T-helper 2 cell treated with Interferon-gamma antibody and Interleukin-4, amounts not matched to agents 5 μg/mL and 100 μg/mL, for 36 hours (primary cell): ENCODE data around the gene AP1M1.
A peak's percentile ranks its signal among the peaks of the same experiment; 100 is the strongest.

Experiments
- DNase-seq: peaks from one replicate; pipeline ENCODE4 v3.0.0; 2021; ENCODE audit warnings: low spot score
- H3K27ac Mint-ChIP-seq: one replicate; pipeline ENCODE4 v1.8.0; 2021; ENCODE audit warnings: mild to moderate bottlenecking, mixed read lengths
- H3K27me3 Mint-ChIP-seq: one replicate; pipeline ENCODE4 v1.8.0; 2021; ENCODE audit warnings: low read depth, mixed read lengths
- H3K36me3 Mint-ChIP-seq: one replicate; pipeline ENCODE4 v1.8.0; 2021; ENCODE audit warnings: low read depth, mixed read lengths
- H3K4me1 Mint-ChIP-seq: one replicate; pipeline ENCODE4 v1.8.0; 2021; ENCODE audit warnings: low read depth, mixed read lengths
- H3K4me3 Mint-ChIP-seq: one replicate; pipeline ENCODE4 v1.8.0; 2022; ENCODE audit warnings: mild to moderate bottlenecking, moderate library complexity, mixed read lengths
- H3K9me3 Mint-ChIP-seq: one replicate; pipeline ENCODE4 v1.8.0; 2021; ENCODE audit warnings: mixed read lengths

The AP1M1 gene

DNA sequence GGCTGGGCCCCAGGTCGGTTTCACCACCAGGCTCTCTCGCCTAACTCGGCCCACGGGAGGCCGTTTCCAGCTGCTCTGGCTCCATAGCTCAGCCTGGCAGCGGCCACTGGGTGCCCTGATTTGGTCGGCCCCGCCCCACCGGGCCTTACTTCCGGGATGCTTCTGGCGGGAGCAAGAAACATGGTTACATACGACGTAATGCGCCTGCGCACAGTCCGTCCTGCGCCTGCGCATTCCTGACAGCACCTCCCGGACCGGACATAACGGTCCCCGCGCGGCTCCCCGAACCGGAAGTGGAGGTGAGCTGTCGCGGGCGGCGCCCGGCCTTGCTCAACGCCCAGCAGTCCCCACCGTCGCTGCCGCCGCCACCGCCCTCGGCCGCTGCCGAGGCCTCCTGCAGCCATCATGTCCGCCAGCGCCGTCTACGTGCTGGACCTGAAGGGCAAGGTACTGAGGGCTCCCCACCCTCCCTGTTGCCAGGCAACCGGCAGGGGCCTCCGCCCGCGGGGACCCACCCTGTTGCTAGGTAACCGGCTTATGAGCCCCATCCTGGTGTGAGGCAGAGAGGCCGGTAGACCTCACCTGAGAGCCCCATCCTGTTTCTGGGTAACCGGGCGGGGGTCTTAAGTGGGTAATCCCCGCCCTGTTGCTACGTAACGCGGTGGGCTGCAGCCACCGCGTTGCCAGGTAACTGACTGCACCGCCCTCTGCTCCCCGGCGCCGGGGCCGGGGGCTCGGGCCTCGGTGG is at the start of gene AP1M1:
Gene AP1M1 (plus strand): TSS at position 290 of the 748 bp plus-strand sequence. CDS start 116 bp downstream, at position 406.
- DNase-seq = peak; percentile 100
- peak within 1 kb of the TSS; percentile 99 for H3K4me3 Mint-ChIP-seq
- H3K27ac Mint-ChIP-seq = peak within 1 kb of the TSS; percentile 95
- no peaks in the 10 kb centered on the region for H3K9me3 Mint-ChIP-seq
- H3K36me3 Mint-ChIP-seq = peaks cover 22% of the 10 kb centered on the region
- H3K27me3 Mint-ChIP-seq = no peaks in the 10 kb centered on the region
- peaks cover 31% of the 10 kb centered on the region for H3K4me1 Mint-ChIP-seq

DNA sequence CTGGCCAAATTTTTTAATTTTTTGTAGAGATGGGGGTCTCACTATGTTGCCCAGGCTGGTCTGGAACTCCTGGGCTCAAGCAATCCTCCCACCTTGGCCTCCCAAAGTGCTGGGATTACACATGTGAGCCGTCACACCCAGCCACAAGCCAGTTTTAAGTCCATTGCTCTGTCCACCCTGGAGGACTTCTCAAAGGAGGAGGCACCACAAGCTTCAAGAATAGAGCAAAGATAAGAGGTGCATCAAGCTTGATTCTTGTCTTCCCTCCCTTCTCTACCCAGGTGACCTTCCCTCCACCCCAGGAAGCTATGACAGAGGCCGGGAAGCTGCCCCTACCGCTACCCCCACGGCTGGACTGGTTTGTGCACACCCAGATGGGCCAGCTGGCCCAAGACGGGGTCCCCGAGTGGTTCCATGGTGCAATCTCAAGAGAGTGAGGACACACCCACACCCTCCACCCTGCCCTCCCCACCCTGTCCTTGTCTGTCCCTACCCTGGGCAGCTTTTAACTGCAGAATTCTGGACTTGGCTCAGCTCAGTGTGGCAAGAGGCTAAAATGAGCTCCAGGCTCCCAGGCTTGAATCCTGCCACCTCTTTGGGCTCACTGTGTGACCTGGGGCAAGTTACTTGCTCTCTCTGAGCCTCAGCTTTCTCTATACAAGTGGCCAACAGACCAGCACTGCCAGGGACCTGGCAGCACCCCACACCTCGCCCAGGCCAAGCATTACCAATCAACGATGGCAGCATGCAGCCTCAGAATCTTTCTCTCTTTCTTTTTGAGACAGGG is 49.1 kb upstream of the AP1M1 start:
- Mint-ChIP-seq H3K4me1 (peaks cover 29% of the 10 kb centered on the region), H3K27me3 (no peaks in the 10 kb centered on the region), H3K36me3 (peaks cover 53% of the 10 kb centered on the region), H3K9me3 (no peaks in the 10 kb centered on the region), H3K27ac (peak overlapping the region; percentile 74), H3K4me3 (peak overlapping the region; percentile 29)
- DNase-seq = no peak

DNA sequence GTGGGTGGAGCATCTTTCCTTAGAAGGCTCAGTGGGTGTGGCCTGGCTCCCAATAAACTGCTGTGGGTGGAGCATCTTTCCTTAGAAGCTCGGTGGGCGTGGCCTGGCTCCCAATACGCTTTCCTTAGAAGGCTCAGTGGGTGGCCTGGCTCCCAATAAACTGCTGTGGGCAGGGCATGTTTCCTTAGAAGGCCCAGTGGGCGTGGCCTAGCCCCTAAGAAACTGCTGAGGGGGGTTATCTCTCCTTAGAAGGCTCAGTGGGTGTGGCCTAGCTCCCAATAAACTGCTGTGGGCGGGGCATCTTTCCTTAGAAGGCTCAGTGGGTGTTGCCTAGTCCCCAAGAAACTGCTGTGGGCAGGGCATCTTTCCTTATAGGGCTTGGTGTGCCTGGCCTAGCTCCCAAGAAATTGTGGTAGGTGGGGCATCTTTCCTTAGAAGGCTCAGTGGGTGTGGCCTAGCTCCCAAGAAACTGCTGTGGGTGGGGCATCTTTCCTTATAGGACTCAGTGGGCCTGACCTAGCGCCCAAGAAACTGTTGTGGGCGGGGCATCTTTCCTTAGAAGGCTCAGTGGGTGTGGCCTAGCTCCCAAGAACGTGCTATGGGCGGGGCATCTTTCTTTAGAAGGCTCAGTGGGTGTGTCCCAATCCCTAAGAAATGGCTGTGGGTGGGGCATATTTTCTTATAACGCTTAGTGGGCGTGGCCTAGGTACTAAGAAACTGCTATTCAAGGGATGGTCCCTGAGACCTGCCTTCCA is 44.0 kb upstream of the AP1M1 start:
- Mint-ChIP-seq H3K4me3 (no peak overlapping the region), H3K4me1 (peaks cover 21% of the 10 kb centered on the region), H3K27me3 (no peaks in the 10 kb centered on the region), H3K9me3 (no peaks in the 10 kb centered on the region), H3K36me3 (peaks cover 75% of the 10 kb centered on the region), H3K27ac (no peak overlapping the region)
- no peak for DNase-seq

DNA sequence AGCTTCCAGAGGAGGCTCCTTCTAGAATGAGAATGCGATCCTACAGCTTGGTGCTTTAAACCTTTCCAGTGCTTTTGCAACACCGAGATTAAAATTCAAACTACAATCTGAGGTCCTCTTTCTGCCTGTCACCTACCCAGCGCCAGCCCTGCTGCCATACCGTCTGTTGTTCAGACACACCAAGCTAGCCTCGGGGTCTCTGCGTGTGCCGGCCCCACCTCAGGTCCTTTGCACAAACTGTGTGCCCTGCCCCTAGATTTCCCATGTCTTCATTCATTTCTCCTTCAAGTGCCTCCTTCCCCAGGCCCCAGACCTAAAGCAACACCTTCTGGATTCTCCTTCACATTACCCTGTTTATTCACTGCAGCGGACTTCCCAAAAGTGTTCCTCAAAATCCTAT is 43.2 kb upstream of the AP1M1 start:
- Mint-ChIP-seq H3K27me3 (no peaks in the 10 kb centered on the region), H3K9me3 (no peaks in the 10 kb centered on the region), H3K36me3 (peaks cover 68% of the 10 kb centered on the region), H3K4me3 (no peak overlapping the region), H3K27ac (no peak overlapping the region), H3K4me1 (peaks cover 13% of the 10 kb centered on the region)
- DNase-seq = no peak

DNA sequence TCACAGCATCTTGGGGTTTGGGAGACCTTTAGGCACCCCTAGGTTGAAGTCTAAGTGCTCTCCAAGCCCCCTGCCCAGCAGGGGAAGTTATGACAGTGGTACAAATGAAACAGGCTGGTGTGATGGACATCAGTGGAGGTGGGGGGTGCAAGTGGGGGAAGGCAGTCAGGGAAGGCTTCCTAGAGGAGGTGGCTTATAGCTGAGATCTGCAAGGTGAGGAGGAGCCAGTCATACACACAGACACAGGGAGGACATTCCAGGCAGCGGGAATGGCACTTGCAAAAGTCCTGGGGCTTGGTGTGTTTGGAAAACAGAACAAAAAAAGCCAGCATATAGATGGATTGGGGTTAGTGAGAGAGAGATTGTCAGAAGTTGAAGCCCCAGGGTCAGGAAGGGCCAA is 42.6 kb upstream of the AP1M1 start:
- Mint-ChIP-seq H3K4me1 (peaks cover 11% of the 10 kb centered on the region), H3K27me3 (no peaks in the 10 kb centered on the region), H3K27ac (no peak overlapping the region), H3K4me3 (no peak overlapping the region), H3K36me3 (peaks cover 63% of the 10 kb centered on the region), H3K9me3 (no peaks in the 10 kb centered on the region)
- no peak for DNase-seq

DNA sequence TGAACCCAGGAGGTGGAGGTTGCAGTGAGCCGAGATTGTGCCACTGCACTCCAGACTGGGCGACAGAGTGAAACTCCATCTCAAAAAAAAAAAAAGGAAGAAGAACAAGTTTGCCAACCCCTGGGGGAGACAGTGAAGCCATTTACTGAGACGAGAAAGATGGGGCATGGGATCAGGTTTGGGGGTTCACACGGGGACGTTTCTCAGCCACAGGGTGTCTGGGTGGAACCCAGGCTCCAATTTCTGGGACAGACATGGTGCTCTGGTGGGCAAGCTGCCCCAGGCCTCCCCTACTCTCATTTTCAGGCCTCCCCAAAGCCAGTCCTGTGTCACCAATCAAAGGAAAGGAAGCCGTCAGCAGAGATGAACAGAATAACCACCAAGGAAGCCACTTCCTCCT is 40.8 kb upstream of the AP1M1 start:
- H3K4me3 Mint-ChIP-seq = no peak overlapping the region
- DNase-seq = no peak
- no peaks in the 10 kb centered on the region for H3K27me3 Mint-ChIP-seq
- no peaks in the 10 kb centered on the region for H3K9me3 Mint-ChIP-seq
- H3K36me3 Mint-ChIP-seq = peaks cover 54% of the 10 kb centered on the region
- H3K4me1 Mint-ChIP-seq = peaks cover 24% of the 10 kb centered on the region
- H3K27ac Mint-ChIP-seq = no peak overlapping the region

DNA sequence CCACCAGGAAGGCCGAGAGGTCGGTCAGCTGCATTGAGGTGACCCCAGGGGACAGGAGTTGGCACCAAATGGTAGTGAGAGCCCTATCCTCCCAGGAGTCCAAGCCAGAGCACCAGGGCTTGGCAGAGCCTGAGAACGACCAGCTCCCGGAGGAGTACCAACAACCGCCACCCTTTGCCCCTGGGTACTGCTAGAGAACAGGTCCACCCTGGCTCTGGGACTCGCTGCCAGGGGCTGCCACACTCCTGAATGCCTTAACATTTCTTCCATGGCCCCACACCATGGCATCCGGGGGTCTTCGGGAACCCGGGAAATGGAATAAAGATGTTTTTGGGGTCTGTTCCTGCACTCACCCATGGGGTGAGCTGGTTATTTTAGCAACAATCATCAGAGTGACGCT is 40.1 kb upstream of the AP1M1 start:
- Mint-ChIP-seq H3K4me1 (peaks cover 25% of the 10 kb centered on the region), H3K27me3 (no peaks in the 10 kb centered on the region), H3K36me3 (peaks cover 51% of the 10 kb centered on the region), H3K27ac (no peak overlapping the region), H3K4me3 (no peak overlapping the region), H3K9me3 (no peaks in the 10 kb centered on the region)
- no peak for DNase-seq

DNA sequence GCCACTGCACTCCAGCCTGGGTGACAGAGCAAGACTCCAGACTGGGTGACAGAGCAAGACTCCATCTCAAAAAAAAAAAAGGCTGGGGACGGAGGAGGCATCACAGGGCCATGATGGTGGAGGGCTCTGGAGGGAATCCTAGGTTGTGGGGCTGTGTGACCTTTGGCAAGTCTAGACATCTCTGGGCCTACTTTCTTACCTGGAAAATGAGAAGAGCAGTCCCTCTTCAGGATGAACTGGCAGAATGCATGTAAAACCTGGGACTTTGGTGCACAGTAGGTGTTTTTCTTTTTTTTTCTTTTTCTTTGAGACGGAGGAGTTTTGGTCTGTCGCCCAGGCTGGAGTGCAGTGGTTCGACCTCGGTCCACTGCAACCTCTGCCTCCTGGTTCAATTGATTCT is 38.1 kb upstream of the AP1M1 start:
- H3K36me3 Mint-ChIP-seq = peaks cover 30% of the 10 kb centered on the region
- no peak overlapping the region for H3K27ac Mint-ChIP-seq
- no peak overlapping the region for H3K4me3 Mint-ChIP-seq
- no peaks in the 10 kb centered on the region for H3K9me3 Mint-ChIP-seq
- H3K4me1 Mint-ChIP-seq = peaks cover 19% of the 10 kb centered on the region
- H3K27me3 Mint-ChIP-seq = no peaks in the 10 kb centered on the region
- DNase-seq = no peak

DNA sequence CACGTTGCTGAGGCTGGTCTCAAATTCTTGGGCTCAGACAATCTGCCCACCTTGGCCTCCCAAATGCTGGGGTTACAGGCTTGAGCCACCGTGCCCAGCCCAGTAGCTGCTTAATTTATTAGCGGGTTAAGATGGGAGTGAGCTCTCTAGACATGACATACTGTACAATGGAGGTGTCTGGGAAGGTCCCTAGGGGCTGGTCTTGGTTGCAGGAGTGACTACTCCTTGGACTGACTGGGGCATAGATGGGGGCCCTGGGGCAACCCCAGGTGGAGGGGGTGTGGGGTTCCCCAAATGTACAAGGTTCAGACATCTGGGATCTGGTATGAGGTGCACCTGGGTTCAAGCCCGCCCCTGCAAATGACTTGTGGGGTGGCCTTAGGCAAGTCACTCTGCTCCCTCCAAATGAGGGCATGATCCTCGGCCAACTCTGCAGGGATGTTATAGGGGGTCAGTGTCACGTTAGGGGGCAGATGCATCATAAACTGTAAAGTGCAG is 37.2 kb upstream of the AP1M1 start:
- no peak overlapping the region for H3K4me3 Mint-ChIP-seq

DNA sequence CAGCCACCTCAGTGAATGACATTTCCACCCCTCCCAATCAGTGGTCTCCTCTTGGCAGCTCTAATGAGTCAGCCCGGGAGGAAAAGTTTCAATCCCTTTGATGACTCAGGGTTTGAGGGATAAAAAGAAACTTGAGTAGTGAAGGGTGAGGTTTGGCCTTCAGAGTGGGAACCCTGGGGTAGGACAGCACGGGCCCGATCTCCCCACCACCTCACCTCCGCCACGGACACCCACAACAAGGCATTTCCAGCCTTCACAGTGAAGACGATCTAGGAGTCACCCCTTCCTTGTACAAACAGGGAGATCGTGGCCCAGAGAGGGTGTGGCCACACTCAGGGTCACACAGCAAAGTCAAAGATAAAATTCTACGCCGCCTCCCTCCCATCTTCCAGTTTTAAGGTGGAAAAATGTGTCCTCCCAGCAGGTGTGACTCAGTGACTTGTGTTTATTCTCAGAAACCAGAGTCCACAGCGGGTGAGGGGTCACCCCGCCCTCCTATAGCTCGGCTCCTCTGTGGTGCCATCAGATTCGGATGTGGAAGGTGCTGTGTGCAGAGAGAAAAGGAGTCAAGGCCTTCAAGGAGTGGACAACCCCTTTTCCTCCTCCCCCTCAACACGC is 36.7 kb upstream of the AP1M1 start:
- H3K9me3 Mint-ChIP-seq = no peaks in the 10 kb centered on the region
- peak overlapping the region; percentile 57 for H3K27ac Mint-ChIP-seq
- H3K4me3 Mint-ChIP-seq = peak overlapping the region; percentile 46
- peak; percentile 73 for DNase-seq
- H3K4me1 Mint-ChIP-seq = peaks cover 14% of the 10 kb centered on the region
- peaks cover 19% of the 10 kb centered on the region for H3K36me3 Mint-ChIP-seq
- H3K27me3 Mint-ChIP-seq = no peaks in the 10 kb centered on the region

More for the DNA sequence above, 37.2 kb upstream of the AP1M1 start:
- Mint-ChIP-seq H3K4me1 (peaks cover 14% of the 10 kb centered on the region), H3K27ac (peak overlapping the region; percentile 15), H3K9me3 (no peaks in the 10 kb centered on the region), H3K36me3 (peaks cover 22% of the 10 kb centered on the region), H3K27me3 (no peaks in the 10 kb centered on the region)
- no peak for DNase-seq

DNA sequence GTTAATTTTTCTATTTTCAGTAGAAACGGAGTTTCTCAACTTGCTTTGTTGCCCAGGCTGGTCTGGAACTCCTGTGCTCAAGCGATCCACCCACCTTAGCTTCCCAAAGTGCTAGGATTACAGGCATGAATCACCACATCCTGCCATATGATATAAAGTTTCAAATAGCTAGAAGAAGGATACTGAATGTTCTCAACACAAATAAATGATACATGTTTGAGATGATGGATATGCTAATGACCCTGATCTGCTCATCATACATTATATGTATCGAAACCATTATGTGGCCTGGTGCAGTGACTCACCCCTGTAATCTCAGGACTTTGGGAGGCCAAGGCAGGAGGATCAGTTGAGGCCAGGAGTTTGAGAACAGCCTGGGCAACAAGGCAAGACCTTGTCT is 35.9 kb upstream of the AP1M1 start:
- Mint-ChIP-seq H3K4me3 (no peak overlapping the region), H3K27me3 (no peaks in the 10 kb centered on the region), H3K27ac (no peak overlapping the region), H3K36me3 (peaks cover 13% of the 10 kb centered on the region), H3K9me3 (no peaks in the 10 kb centered on the region), H3K4me1 (peaks cover 14% of the 10 kb centered on the region)
- peak; percentile 35 for DNase-seq

DNA sequence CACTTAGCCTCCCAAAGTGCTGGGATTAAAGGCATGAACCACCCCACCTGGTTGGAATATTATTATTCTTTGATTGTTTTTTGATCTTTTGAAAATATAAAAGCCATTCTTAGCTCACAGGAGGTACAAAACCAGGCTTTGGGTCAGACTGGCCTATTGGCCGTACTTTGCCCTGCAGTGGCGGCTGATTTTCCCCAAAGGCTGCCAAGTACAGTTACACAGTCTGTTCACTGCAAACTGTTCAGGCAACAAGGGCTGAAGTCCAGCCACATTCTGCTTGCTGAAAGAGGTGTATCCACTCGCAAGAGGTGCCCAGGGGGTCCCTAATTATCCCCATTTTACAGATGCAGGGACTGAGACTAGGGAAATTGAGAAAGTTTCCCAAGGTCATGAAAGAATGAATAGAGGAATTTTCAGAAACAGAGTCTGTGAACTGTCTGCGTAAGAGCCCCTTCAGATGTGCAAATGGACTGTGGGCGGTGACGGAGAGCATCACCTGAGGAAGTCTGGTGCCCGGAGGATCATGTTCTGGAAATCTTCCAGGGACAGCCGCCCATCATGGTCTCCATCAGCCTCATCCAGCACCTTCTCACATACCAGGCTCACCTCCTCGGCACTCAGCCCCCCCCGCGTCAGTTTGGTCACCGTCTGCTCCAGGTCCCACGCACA is 33.4 kb upstream of the AP1M1 start:
- Mint-ChIP-seq H3K9me3 (no peaks in the 10 kb centered on the region), H3K36me3 (peaks cover 2% of the 10 kb centered on the region), H3K4me3 (no peak overlapping the region), H3K4me1 (peaks cover 23% of the 10 kb centered on the region), H3K27ac (no peak overlapping the region), H3K27me3 (no peaks in the 10 kb centered on the region)
- DNase-seq = no peak

DNA sequence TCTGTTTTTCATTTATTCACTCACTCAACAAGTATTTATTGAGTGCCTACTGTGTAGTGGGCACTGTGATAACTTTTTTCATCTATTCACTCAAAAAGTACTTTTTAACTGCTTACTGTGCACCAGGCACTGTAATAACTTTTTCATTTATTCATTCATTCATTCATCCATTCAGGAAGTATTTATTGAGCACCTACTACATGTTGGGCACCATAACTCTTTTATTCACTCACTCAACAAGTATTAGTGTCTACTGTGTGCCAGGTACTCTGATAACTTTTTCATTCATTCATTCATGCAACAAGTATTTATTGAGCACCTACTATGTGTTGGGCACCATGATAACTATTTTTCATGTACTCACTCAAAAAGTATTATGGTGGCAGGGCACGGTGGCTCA is 31.3 kb upstream of the AP1M1 start:
- Mint-ChIP-seq H3K36me3 (peaks cover 2% of the 10 kb centered on the region), H3K27ac (no peak overlapping the region), H3K4me1 (peaks cover 14% of the 10 kb centered on the region), H3K9me3 (no peaks in the 10 kb centered on the region), H3K4me3 (no peak overlapping the region), H3K27me3 (no peaks in the 10 kb centered on the region)
- DNase-seq = no peak
